ENCODE results near the gene KRTAP29-1.

DNA sequence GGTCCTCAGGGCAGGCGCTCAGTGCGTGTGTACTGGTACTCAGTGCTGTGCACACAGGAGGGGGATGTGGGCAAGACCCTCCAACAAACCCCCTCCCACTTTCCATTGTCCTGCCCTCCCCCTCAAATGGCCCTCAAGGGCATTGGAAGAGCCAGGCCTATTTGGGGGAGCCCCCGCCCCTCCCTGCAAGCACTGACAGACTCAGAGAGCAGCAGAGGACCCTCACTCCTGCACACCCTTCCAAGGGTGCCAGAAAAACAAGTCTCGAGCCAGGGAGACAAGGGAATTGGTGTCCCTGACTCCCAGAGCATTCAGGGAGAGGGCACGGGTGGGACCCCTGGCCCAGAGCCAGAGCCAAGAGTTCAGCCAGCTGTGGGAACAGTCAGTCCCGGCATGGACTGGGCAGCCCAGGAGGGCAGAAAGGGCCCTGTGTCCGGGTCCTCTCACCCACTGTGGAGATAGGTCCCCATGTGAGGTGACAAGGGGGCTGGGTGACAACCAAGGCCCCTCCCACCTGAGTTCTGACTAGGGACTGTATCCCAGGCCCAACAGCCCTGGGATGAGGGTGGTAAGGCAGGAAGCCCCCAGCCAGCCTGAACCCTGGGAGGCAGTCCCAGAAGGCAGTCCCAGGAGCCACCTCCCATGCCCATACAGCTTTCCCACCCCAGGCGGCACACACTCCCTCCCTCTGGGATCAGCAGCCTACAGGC lies 24.9 kb upstream of the KRTAP29-1 start:
- TF ChIP-seq MAX (IDR thresholded peaks at IDR 0.05; ENCODE audit: low read depth, low read length) (no peak), POLR2A (IDR thresholded peaks at IDR 0.05; ENCODE audit: extremely low read depth, insufficient read length) (no peak), MYC (IDR thresholded peaks at IDR 0.05; ENCODE audit: low read depth, low read length) (no peak)
- TF ChIP-seq, protein P1, sequence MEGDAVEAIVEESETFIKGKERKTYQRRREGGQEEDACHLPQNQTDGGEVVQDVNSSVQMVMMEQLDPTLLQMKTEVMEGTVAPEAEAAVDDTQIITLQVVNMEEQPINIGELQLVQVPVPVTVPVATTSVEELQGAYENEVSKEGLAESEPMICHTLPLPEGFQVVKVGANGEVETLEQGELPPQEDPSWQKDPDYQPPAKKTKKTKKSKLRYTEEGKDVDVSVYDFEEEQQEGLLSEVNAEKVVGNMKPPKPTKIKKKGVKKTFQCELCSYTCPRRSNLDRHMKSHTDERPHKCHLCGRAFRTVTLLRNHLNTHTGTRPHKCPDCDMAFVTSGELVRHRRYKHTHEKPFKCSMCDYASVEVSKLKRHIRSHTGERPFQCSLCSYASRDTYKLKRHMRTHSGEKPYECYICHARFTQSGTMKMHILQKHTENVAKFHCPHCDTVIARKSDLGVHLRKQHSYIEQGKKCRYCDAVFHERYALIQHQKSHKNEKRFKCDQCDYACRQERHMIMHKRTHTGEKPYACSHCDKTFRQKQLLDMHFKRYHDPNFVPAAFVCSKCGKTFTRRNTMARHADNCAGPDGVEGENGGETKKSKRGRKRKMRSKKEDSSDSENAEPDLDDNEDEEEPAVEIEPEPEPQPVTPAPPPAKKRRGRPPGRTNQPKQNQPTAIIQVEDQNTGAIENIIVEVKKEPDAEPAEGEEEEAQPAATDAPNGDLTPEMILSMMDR (IDR thresholded peaks at IDR 0.05; ENCODE audit: low read depth, low read length), result no peak
